Natural killer cell treated with Interleukin-12 subunit alpha and Interleukin-12 subunit beta and Interleukin-15 and Interleukin-18, amount 100 ng/mL, for 72 hours (primary cell): ENCODE results near the gene LY9. TPM values are rescaled to one million over a fixed set of nuclear protein-coding genes. Genes with fewer than 3 reads are reported as not detected.

Source experiments
- ATAC-seq, 2 donors: fragments of 150-1000 bp; cut with Tn5 transposase in 1 of 2; sonication (Bioruptor Pico), chemical (Tn5 transposase) in 1 of 2; 2 replicates each; pipeline ENCODE4 v1.10.0; 2021
- DNase-seq: peaks from one replicate; pipeline ENCODE4 v3.0.0; 2022; ENCODE audit warnings: low spot score
- H3K27ac Mint-ChIP-seq, 2 donors: 1 replicate in 1 of 2; 2 replicates in 1 of 2; pipeline ENCODE4 v1.8.0; 2022; ENCODE audit warnings: mixed read lengths in 2 of 2, mild to moderate bottlenecking in 1 of 2, moderate library complexity in 1 of 2
- H3K27me3 Mint-ChIP-seq, 2 donors: 1 replicate in 1 of 2; 2 replicates in 1 of 2; pipeline ENCODE4 v1.8.0; 2022; ENCODE audit warnings: mixed read lengths in 2 of 2
- H3K36me3 Mint-ChIP-seq: one replicate; pipeline ENCODE4 v1.8.0; 2022; ENCODE audit warnings: mixed read lengths
- H3K4me1 Mint-ChIP-seq, 2 donors: 1 replicate in 1 of 2; 2 replicates in 1 of 2; pipeline ENCODE4 v1.8.0; 2022; ENCODE audit warnings: low read depth in 2 of 2, mixed read lengths in 2 of 2, mild to moderate bottlenecking in 1 of 2
- H3K4me3 Mint-ChIP-seq: one replicate; pipeline ENCODE4 v1.8.0; 2022; ENCODE audit warnings: mixed read lengths
- H3K9me3 Mint-ChIP-seq: 2 replicates; pipeline ENCODE4 v1.8.0; 2022; ENCODE audit warnings: mixed read lengths
- total RNA-seq, 2 donors: library from RNA; stranded (reverse); gene quantifications; one replicate each; pipeline ENCODE4 v1.2.3, GENCODE V29; 2022

Gene LY9
- total RNA-seq, 2 donors from 2014 or later = 0.92 to 1.2 TPM

- Mint-ChIP-seq H3K4me3 (no peak overlapping the region), H3K4me1 (peaks cover 9 to 14% of the 10 kb centered on the region in 2 donors), H3K27ac (peak overlapping the region; percentile 16 to 75), H3K9me3 (no peaks in the 10 kb centered on the region), H3K27me3 (no peaks in the 10 kb centered on the region), H3K36me3 (no peaks in the 10 kb centered on the region)
- DNase-seq = no peak
- no peak for ATAC-seq
Observed at GRCh38 chr1:160819186-160819585, 23.2 kb downstream of the LY9 start.

- DNase-seq (no peak), ATAC-seq (no peak)
- Mint-ChIP-seq H3K4me3 (no peak overlapping the region), H3K36me3 (no peaks in the 10 kb centered on the region), H3K4me1 (peaks cover 8 to 16% of the 10 kb centered on the region in 2 donors), H3K27ac (peak overlapping the region in 1 of 2 donors; percentile 56), H3K27me3 (no peaks in the 10 kb centered on the region), H3K9me3 (no peaks in the 10 kb centered on the region)
Observed at GRCh38 chr1:160821627-160822026, 25.7 kb downstream of the LY9 start.

- DNase-seq = no peak
- H3K27ac Mint-ChIP-seq = peak overlapping the region in 1 of 2 donors; percentile 5
Observed at GRCh38 chr1:160823296-160823695, 27.3 kb downstream of the LY9 start.

GRCh38 chr1:160826546-160826945 is 30.6 kb downstream of the LY9 start:
- DNase-seq (no peak), ATAC-seq (no peak)
- Mint-ChIP-seq H3K27me3 (no peaks in the 10 kb centered on the region), H3K9me3 (no peaks in the 10 kb centered on the region), H3K4me3 (no peak overlapping the region), H3K27ac (peak overlapping the region; percentile 85 to 99), H3K4me1 (peaks cover 23 to 35% of the 10 kb centered on the region in 2 donors), H3K36me3 (peaks cover 12% of the 10 kb centered on the region)

More at GRCh38 chr1:160823296-160823695, 27.3 kb downstream of the LY9 start:
- Mint-ChIP-seq H3K4me3 (no peak overlapping the region), H3K9me3 (no peaks in the 10 kb centered on the region), H3K4me1 (peaks cover 8 to 24% of the 10 kb centered on the region in 2 donors), H3K36me3 (no peaks in the 10 kb centered on the region), H3K27me3 (no peaks in the 10 kb centered on the region)
- peak in 1 of 2 donors; percentile 39 for ATAC-seq

GRCh38 chr1:160827418-160827817 is 31.4 kb downstream of the LY9 start:
- no peaks in the 10 kb centered on the region for H3K9me3 Mint-ChIP-seq
- DNase-seq = no peak
- no peak for ATAC-seq
- peaks cover 19 to 34% of the 10 kb centered on the region in 2 donors for H3K4me1 Mint-ChIP-seq
- H3K27me3 Mint-ChIP-seq = no peaks in the 10 kb centered on the region
- peak overlapping the region; percentile 85 to 99 for H3K27ac Mint-ChIP-seq
- H3K4me3 Mint-ChIP-seq = no peak overlapping the region
- H3K36me3 Mint-ChIP-seq = peaks cover 12% of the 10 kb centered on the region

- ATAC-seq (no peak), DNase-seq (no peak)
- Mint-ChIP-seq H3K27ac (peak overlapping the region; percentile 85 to 99), H3K4me3 (no peak overlapping the region), H3K36me3 (peaks cover 19% of the 10 kb centered on the region), H3K27me3 (no peaks in the 10 kb centered on the region), H3K4me1 (peaks cover 34 to 53% of the 10 kb centered on the region in 2 donors), H3K9me3 (no peaks in the 10 kb centered on the region)
Observed at GRCh38 chr1:160829766-160830165, 33.8 kb downstream of the LY9 start.

GRCh38 chr1:160830321-160831153 is 34.6 kb downstream of the LY9 start:
- Mint-ChIP-seq H3K4me3 (no peak overlapping the region), H3K4me1 (peaks cover 42 to 59% of the 10 kb centered on the region in 2 donors)

GRCh38 chr1:160834945-160835565 is 39.1 kb downstream of the LY9 start:
- Mint-ChIP-seq H3K27me3 (no peaks in the 10 kb centered on the region), H3K27ac (peak overlapping the region; percentile 99), H3K9me3 (no peaks in the 10 kb centered on the region), H3K4me3 (no peak overlapping the region), H3K36me3 (peaks cover 22% of the 10 kb centered on the region), H3K4me1 (peaks cover 73 to 74% of the 10 kb centered on the region in 2 donors)
- ATAC-seq (no peak), DNase-seq (no peak)

More at GRCh38 chr1:160830321-160831153, 34.6 kb downstream of the LY9 start:
- peaks cover 24% of the 10 kb centered on the region for H3K36me3 Mint-ChIP-seq
- DNase-seq (peak; percentile 71), ATAC-seq (peak; percentile 70 to 78)
- peak overlapping the region; percentile 85 to 99 for H3K27ac Mint-ChIP-seq
- H3K27me3 Mint-ChIP-seq = no peaks in the 10 kb centered on the region
- no peaks in the 10 kb centered on the region for H3K9me3 Mint-ChIP-seq

- H3K4me1 Mint-ChIP-seq = peaks cover 66 to 67% of the 10 kb centered on the region in 2 donors
- H3K4me3 Mint-ChIP-seq = peak overlapping the region; percentile 89
- no peak for DNase-seq
- peak overlapping the region; percentile 99 for H3K27ac Mint-ChIP-seq
- H3K27me3 Mint-ChIP-seq = no peaks in the 10 kb centered on the region
- peaks cover 16% of the 10 kb centered on the region for H3K36me3 Mint-ChIP-seq
- H3K9me3 Mint-ChIP-seq = no peaks in the 10 kb centered on the region
- no peak for ATAC-seq
Observed at GRCh38 chr1:160835751-160836150, 39.8 kb downstream of the LY9 start.

GRCh38 chr1:160836561-160836960 is 40.6 kb downstream of the LY9 start:
- peak overlapping the region; percentile 89 for H3K4me3 Mint-ChIP-seq
- H3K4me1 Mint-ChIP-seq = peaks cover 66 to 69% of the 10 kb centered on the region in 2 donors
- H3K27me3 Mint-ChIP-seq = no peaks in the 10 kb centered on the region
- peak overlapping the region; percentile 99 for H3K27ac Mint-ChIP-seq
- peaks cover 15% of the 10 kb centered on the region for H3K36me3 Mint-ChIP-seq
- ATAC-seq (no peak), DNase-seq (no peak)
- no peaks in the 10 kb centered on the region for H3K9me3 Mint-ChIP-seq

GRCh38 chr1:160836981-160837557 is 41.1 kb downstream of the LY9 start:
- H3K4me1 Mint-ChIP-seq = peaks cover 69 to 74% of the 10 kb centered on the region in 2 donors
- H3K9me3 Mint-ChIP-seq = no peaks in the 10 kb centered on the region
- peaks cover 15% of the 10 kb centered on the region for H3K36me3 Mint-ChIP-seq
- ATAC-seq (no peak), DNase-seq (no peak)
- H3K4me3 Mint-ChIP-seq = peak overlapping the region; percentile 89
- no peaks in the 10 kb centered on the region for H3K27me3 Mint-ChIP-seq
- H3K27ac Mint-ChIP-seq = peak overlapping the region; percentile 99

- Mint-ChIP-seq H3K36me3 (peaks cover 15% of the 10 kb centered on the region), H3K4me3 (peak overlapping the region; percentile 89)
- peak; percentile 94 to 96 for ATAC-seq
Observed at GRCh38 chr1:160837558-160838205, 41.7 kb downstream of the LY9 start.

GRCh38 chr1:160838888-160839287 is 42.9 kb downstream of the LY9 start:
- peaks cover 18% of the 10 kb centered on the region for H3K36me3 Mint-ChIP-seq
- H3K27ac Mint-ChIP-seq = peak overlapping the region; percentile 99
- ATAC-seq = no peak
- peaks cover 3% of the 10 kb centered on the region for H3K9me3 Mint-ChIP-seq
- H3K4me1 Mint-ChIP-seq = peaks cover 77 to 82% of the 10 kb centered on the region in 2 donors
- no peaks in the 10 kb centered on the region for H3K27me3 Mint-ChIP-seq
- peak overlapping the region; percentile 89 for H3K4me3 Mint-ChIP-seq
- no peak for DNase-seq

More at GRCh38 chr1:160837558-160838205, 41.7 kb downstream of the LY9 start:
- H3K27ac Mint-ChIP-seq = peak overlapping the region; percentile 99
- H3K27me3 Mint-ChIP-seq = no peaks in the 10 kb centered on the region
- peaks cover 76 to 80% of the 10 kb centered on the region in 2 donors for H3K4me1 Mint-ChIP-seq
- peak; percentile 92 for DNase-seq
- no peaks in the 10 kb centered on the region for H3K9me3 Mint-ChIP-seq
